Vagina (tissue), 2 donors: ENCODE measurements around the gene ENO1.

Source experiments
- POLR2A ChIP-seq, 2 donors: fragments of 450-650 bp; IDR thresholded peaks; one replicate each; pipeline ENCODE4 v1.6.1; 2017; ENCODE audit warnings: antibody characterized with exemption in 2 of 2, mild to moderate bottlenecking in 2 of 2, moderate library complexity in 2 of 2
- POLR2AphosphoS5 ChIP-seq, 2 donors: sonication (generic); formaldehyde crosslinking; IDR thresholded peaks; one replicate each; pipeline ENCODE4 v1.9.0; 2017; ENCODE audit warnings: antibody characterized with exemption in 2 of 2, mild to moderate bottlenecking in 2 of 2, low read depth in 1 of 2; ENCODE audit not compliant: insufficient read depth in 1 of 2
- TF ChIP-seq, protein P1 (sequence below), 3 experiments: fragments of 450-650 bp in 2 of 3; fragments of 200-600 bp in 1 of 3; sonication (generic) in 1 of 3; IDR thresholded peaks; one replicate each; pipeline ENCODE4 v1.5.1; 2017 to 2019; ENCODE audit warnings: antibody characterized with exemption in 3 of 3, mild to moderate bottlenecking in 2 of 3, moderate library complexity in 2 of 3

DNA sequence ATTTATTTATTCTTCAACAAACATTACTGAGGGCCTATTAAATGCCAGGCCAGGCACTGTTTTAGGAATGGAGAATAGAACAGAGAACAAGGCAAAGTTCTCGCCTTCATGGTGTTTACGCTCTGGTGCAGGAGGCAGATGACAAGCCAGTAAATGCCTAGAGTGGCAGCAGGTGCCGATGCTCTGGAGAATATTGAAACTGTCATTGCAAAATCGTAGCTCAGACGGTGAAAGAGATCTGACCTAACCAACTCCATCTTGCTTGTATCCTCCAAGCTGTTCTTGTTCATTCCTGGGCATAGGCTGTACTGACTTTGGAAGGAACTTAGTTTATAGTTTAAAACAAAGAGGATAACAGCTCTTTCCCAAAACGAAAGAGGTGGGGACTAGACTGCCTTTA is 13.5 kb upstream of the ENO1 start:
- TF ChIP-seq, protein P1, sequence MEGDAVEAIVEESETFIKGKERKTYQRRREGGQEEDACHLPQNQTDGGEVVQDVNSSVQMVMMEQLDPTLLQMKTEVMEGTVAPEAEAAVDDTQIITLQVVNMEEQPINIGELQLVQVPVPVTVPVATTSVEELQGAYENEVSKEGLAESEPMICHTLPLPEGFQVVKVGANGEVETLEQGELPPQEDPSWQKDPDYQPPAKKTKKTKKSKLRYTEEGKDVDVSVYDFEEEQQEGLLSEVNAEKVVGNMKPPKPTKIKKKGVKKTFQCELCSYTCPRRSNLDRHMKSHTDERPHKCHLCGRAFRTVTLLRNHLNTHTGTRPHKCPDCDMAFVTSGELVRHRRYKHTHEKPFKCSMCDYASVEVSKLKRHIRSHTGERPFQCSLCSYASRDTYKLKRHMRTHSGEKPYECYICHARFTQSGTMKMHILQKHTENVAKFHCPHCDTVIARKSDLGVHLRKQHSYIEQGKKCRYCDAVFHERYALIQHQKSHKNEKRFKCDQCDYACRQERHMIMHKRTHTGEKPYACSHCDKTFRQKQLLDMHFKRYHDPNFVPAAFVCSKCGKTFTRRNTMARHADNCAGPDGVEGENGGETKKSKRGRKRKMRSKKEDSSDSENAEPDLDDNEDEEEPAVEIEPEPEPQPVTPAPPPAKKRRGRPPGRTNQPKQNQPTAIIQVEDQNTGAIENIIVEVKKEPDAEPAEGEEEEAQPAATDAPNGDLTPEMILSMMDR (IDR thresholded peaks at IDR 0.05): no peak
- TF ChIP-seq POLR2A (IDR thresholded peaks at IDR 0.05): no peak
- no peak for TF ChIP-seq POLR2AphosphoS5 (IDR thresholded peaks at IDR 0.05; ENCODE audit: insufficient read depth in 1 of 2, low read depth in 1 of 2)
